Measurements from ENCODE around the gene ADARB2. TPM values are rescaled to one million over a fixed set of nuclear protein-coding genes. Genes with fewer than 3 reads are reported as not detected.
"Not testable (repeated sequence)": the region's sequence is repeated elsewhere in the genome, so short reads cannot be mapped to it uniquely, and the experiment has no call there.

Gene ADARB2
- total RNA-seq, 2 experiments from 2014 or later, result not detected

- POLR2A ChIA-PET, result no interaction called here
These were observed 574.7 kb downstream of the ADARB2 start for GRCh38 chr10:1162481-1163203.

GRCh38 chr10:1161315-1161673 lies 576.0 kb downstream of the ADARB2 start:
- CTCF ChIA-PET, POLR2A ChIA-PET: not testable (repeated sequence)

More at GRCh38 chr10:1162481-1163203, 574.7 kb downstream of the ADARB2 start:
- CTCF ChIA-PET, result no interaction called here

- ChIA-PET POLR2A (no interaction called here), CTCF (no interaction called here)
These were observed 576.6 kb downstream of the ADARB2 start for GRCh38 chr10:1160561-1161314.

DNA sequence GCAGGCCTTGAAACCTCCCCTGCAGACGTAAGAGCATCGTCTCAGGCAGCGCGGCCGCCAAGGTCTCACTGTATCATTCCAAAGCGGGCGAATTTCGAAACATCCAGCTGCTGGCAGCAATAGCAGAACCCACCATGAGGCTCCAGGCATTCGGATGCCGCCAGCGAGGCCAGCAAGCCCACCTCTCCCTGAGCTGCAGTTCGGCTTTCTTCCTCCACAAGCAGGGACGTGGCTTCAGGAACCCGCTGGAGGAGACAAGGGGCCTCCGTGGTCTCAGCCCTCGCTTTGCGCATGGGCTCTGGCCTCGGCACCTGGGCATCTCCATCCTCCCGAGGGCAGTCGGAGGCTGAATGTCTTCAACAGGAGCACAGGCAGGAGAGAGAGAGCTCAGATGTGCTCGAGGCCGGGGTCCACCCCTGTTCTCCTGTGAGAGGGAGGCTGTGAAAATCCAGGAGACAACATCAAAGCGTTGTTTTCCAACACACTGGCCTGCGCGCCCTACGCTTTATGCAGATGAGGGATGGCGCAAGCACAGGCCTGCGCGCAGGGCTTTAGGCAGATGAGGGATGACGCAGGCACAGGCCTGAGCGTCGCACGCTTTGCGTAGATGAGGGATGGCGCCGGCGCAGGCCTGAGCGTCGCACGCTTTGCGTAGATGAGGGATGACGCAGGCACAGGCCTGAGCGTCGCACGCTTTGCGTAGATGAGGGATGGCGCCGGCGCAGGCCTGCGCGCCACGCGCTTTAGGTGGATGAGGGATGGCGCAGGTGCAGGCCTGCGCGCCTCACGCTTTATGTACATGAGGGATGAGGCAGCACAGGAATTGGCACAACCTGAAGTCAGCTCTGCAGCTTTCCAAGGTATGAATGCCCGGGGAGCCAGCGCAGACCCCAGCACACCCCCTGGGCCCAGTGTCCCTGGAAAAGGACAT lies 577.9 kb downstream of the ADARB2 start:
- POLR2A ChIA-PET, result no interaction called here
- CTCF ChIA-PET, result no interaction called here

GRCh38 chr10:1158536-1158935 lies 578.8 kb downstream of the ADARB2 start:
- POLR2A ChIA-PET, CTCF ChIA-PET: not testable (repeated sequence)

GRCh38 chr10:1158066-1158465 lies 579.3 kb downstream of the ADARB2 start:
- CTCF ChIA-PET, result no interaction called here
- POLR2A ChIA-PET, result no interaction called here

- ChIA-PET POLR2A (no interaction called here), CTCF (no interaction called here)
These were observed 579.8 kb downstream of the ADARB2 start for GRCh38 chr10:1157615-1157933.

GRCh38 chr10:1156921-1157614 lies 580.3 kb downstream of the ADARB2 start:
- CTCF ChIA-PET, result no interaction called here
- POLR2A ChIA-PET, result no interaction called here

- POLR2A ChIA-PET, result no interaction called here
- CTCF ChIA-PET, result no interaction called here
These were observed 580.8 kb downstream of the ADARB2 start for GRCh38 chr10:1156616-1156886.

- POLR2A ChIA-PET, result no interaction called here
- CTCF ChIA-PET, result no interaction called here
These were observed 581.3 kb downstream of the ADARB2 start for GRCh38 chr10:1155791-1156615.

DNA sequence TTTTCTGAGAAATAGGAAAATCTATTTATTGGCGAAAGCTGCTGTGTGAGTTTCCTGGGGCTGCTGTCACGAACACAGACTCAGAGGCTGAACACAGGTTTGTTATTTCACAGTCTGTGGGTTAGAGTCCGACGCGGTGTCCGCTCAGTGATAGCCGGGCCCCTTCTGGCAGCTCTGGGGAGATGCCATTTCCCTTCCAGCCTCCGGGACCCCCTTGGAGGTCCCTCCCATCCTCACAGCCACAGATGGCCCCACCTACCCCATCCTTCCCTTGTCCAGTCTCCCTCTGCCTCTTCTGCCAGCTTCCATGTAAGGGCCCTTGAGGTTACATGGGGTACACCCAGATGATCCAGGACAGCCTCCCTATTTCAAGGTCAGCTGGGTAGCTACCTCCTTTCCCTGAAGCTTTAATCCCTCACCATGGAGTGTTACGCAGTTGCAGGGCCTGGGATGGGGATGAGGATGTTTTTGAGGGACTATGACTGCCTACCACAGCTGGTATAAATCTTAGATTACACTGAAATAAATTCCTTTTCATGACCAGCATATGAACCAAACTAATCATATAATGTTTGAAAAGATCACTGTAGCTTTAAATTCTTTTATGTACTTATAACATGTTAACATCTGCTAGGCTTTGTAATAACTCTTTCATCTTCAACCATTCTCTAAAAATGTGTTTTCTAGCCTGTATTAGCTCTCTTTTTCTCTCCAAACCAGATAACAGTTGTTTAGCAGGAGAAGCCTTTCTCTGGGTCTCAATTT lies 582.6 kb downstream of the ADARB2 start:
- CTCF ChIA-PET, result no interaction called here

DNA sequence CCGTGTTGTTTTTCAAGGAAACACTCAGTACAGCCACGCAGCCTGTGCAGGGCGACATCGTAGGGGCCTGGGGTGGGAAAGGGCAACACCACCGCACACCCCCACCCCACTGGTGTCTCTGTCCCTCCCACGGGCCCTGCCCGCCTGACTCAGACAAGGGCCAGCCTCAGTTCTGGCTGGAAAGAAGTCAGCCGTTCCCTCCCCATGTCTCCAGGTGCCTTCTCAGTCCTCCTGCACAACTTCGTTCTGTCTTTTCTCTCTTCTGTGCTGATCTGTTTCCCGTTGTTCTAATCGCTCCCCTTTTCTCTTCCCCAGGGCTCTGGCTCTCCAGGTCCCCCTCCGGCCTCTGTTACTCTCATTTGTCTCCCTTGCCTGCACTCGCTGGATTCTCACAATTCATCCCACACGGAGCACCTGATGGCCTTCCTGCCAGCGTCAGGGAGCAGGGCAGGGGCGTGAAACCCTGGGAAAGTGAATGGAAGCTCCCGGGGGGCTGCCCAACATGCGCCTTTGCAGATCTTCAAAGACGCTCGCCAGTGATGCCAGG lies 583.4 kb downstream of the ADARB2 start:
- POLR2A ChIA-PET, result no interaction called here
- CTCF ChIA-PET, result no interaction called here

More for the DNA sequence above, 582.6 kb downstream of the ADARB2 start:
- POLR2A ChIA-PET, result no interaction called here

GRCh38 chr10:1153251-1153763 lies 584.0 kb downstream of the ADARB2 start:
- CTCF ChIA-PET, result no interaction called here

GRCh38 chr10:1152386-1153250 lies 584.7 kb downstream of the ADARB2 start:
- CTCF ChIA-PET, result no interaction called here
- POLR2A ChIA-PET, result no interaction called here

More at GRCh38 chr10:1153251-1153763, 584.0 kb downstream of the ADARB2 start:
- POLR2A ChIA-PET, result no interaction called here

- POLR2A ChIA-PET, result no interaction called here
- CTCF ChIA-PET, result no interaction called here
These were observed 586.0 kb downstream of the ADARB2 start for GRCh38 chr10:1151076-1152033.

GRCh38 chr10:1150638-1150955 lies 586.7 kb downstream of the ADARB2 start:
- CTCF ChIA-PET, result no interaction called here
- POLR2A ChIA-PET, result no interaction called here

Data from activated CD8-positive, alpha-beta memory T cell treated with anti-CD3 and anti-CD28 coated beads for 36 hours (primary cell).